HepG2 (cell line): ENCODE measurements around the gene DNAL4. TPM values are rescaled to one million over a fixed set of nuclear protein-coding genes. Genes with fewer than 3 reads are reported as not detected.

Experiments used
- ATAC-seq: fragments of 200-7000 bp; cut with Tn5 transposase; 3 replicates; pipeline ENCODE4 v1.9.1; 2020; ENCODE audit warnings: mild to moderate bottlenecking, moderate library complexity
- BruUV-seq: library from RNA; stranded (reverse); fragments of 400-500 nt; replicated peaks from 2 replicates; lab custom pipeline; 2021; lab: Mats Ljungman, UMichigan
- CTCF ChIA-PET: fragments of 300-600 bp; formaldehyde crosslinking; extraction: SDS; loops from one replicate; lab custom pipeline; 2021; ENCODE audit warnings: low total read pairs, inconsistent platforms, low intra/inter-chr PET ratio; lab: Yijun Ruan, JAX
- POLR2A ChIA-PET: fragments of 350-600 bp; sonication (Branson Sonifier 250); formaldehyde crosslinking; loops from one replicate; lab custom pipeline; 2020; ENCODE audit warnings: antibody characterized with exemption, inconsistent platforms; lab: Yijun Ruan, JAX
- DNase-seq: peaks from one replicate; pipeline ENCODE4 v3.0.0-alpha.2; 2015; ENCODE audit warnings: low spot score
- FAIRE-seq: peaks from 3 replicates; lab custom pipeline; 2011; peaks lifted over from hg19 to GRCh38; lab: Jason Lieb, UNC
- H2AFZ ChIP-seq: one replicate; pipeline ENCODE4 v1.6.1; 2011; ENCODE audit warnings: low read length, inconsistent platforms
- H3K27ac ChIP-seq: fragments of 300-600 bp; 3 replicates; pipeline ENCODE4 v1.8.0; 2011; ENCODE audit warnings: mixed run types, mild to moderate bottlenecking, mixed read lengths, low read length, inconsistent platforms; ENCODE audit not compliant: insufficient read depth; ENCODE audit errors: extremely low read length
- H3K27me3 ChIP-seq, 2 experiments: fragments of 200-600 bp in 1 of 2; 2 replicates in 1 of 2; 3 replicates in 1 of 2; pipeline versions ENCODE4 v1.6.0 to v1.8.0; 2011; ENCODE audit warnings: low read length in 2 of 2, mild to moderate bottlenecking in 2 of 2, moderate library complexity in 2 of 2, inconsistent platforms in 1 of 2; ENCODE audit not compliant: insufficient read depth in 2 of 2, control insufficient read depth in 1 of 2
- H3K36me3 ChIP-seq, 2 experiments: fragments of 200-600 bp in 1 of 2; replicated peaks in 1 of 2; 2 replicates in 1 of 2; 3 replicates in 1 of 2; pipeline versions ENCODE4 v1.5.1 to v1.8.0; 2011; ENCODE audit warnings: low read length in 2 of 2, inconsistent platforms in 1 of 2; ENCODE audit not compliant: insufficient read depth in 2 of 2, control insufficient read depth in 1 of 2
- H3K4me1 ChIP-seq: 2 replicates; pipeline ENCODE4 v1.5.1; 2012; ENCODE audit warnings: low read length, inconsistent platforms; ENCODE audit not compliant: insufficient read depth
- H3K4me2 ChIP-seq: 2 replicates; pipeline ENCODE4 v1.6.0; 2011; ENCODE audit warnings: low read depth, low read length, inconsistent platforms
- H3K4me3 ChIP-seq, 3 experiments: fragments of 200-600 bp in 1 of 3; sonication (generic), shearing (Covaris generic) in 1 of 3; replicated peaks in 1 of 3; 2 replicates each; pipeline ENCODE4 v1.5.1; 2011 to 2016; ENCODE audit warnings: low read length in 3 of 3, inconsistent platforms in 2 of 3, low read depth in 2 of 3, mild to moderate bottlenecking in 2 of 3, control low read depth in 1 of 3, mixed read lengths in 1 of 3; ENCODE audit not compliant: insufficient read depth in 1 of 3
- H3K79me2 ChIP-seq: one replicate; pipeline ENCODE4 v1.6.1; 2011; ENCODE audit warnings: low read length, inconsistent platforms; ENCODE audit not compliant: insufficient read depth
- H3K9ac ChIP-seq: 2 replicates; pipeline ENCODE4 v1.6.0; 2011; ENCODE audit warnings: mild to moderate bottlenecking, low read depth, low read length, inconsistent platforms; ENCODE audit not compliant: insufficient read depth
- H3K9me3 ChIP-seq: 2 replicates; pipeline ENCODE4 v1.5.1; 2012; ENCODE audit warnings: mild to moderate bottlenecking, low read length
- H4K20me1 ChIP-seq: 2 replicates; pipeline ENCODE4 v1.6.0; 2011; ENCODE audit warnings: inconsistent platforms, mild to moderate bottlenecking, low read length, moderate library complexity; ENCODE audit not compliant: insufficient read depth
- AGO1 ChIP-seq: fragments of 200-400 bp; formaldehyde crosslinking; IDR thresholded peaks from 2 replicates; pipeline ENCODE4 v1.6.1; 2017; ENCODE audit warnings: mild to moderate bottlenecking, low read depth, low read length, moderate library complexity; ENCODE audit not compliant: poor library complexity, severe bottlenecking
- AGO2 ChIP-seq: fragments of 200-400 bp; formaldehyde crosslinking; optimal IDR thresholded peaks from 2 replicates; pipeline ENCODE3; 2017; ENCODE audit warnings: mild to moderate bottlenecking, low read depth, low read length, moderate library complexity
- FOXJ3 ChIP-seq: sonication (generic); formaldehyde crosslinking; IDR thresholded peaks from 2 replicates; pipeline ENCODE4 v1.4.0; 2020; ENCODE audit warnings: missing genetic modification reagents, mild to moderate bottlenecking, borderline replicate concordance
- POLR2AphosphoS2 ChIP-seq: IDR thresholded peaks from 2 replicates; pipeline ENCODE4 v1.6.1; 2011; ENCODE audit warnings: low read depth, low read length, improper control_type of control experiment
- POLR2AphosphoS5 ChIP-seq: IDR thresholded peaks from 2 replicates; pipeline ENCODE4 v1.6.1; 2012; ENCODE audit warnings: low read depth, low read length
- SALL1 ChIP-seq: sonication (generic); formaldehyde crosslinking; IDR thresholded peaks from 2 replicates; pipeline ENCODE4 v1.8.0; 2022; ENCODE audit warnings: mild to moderate bottlenecking, missing genetic modification reagents
- ZNF10 ChIP-seq: sonication (generic); formaldehyde crosslinking; IDR thresholded peaks from 2 replicates; pipeline ENCODE4 v1.4.0; 2020; ENCODE audit warnings: mild to moderate bottlenecking, low read depth, missing genetic modification reagents, borderline replicate concordance
- ZNF235 ChIP-seq: sonication (generic); formaldehyde crosslinking; IDR thresholded peaks from 2 replicates; pipeline ENCODE4 v1.8.1; 2023; ENCODE audit warnings: mild to moderate bottlenecking, missing genetic modification reagents, borderline replicate concordance
- ZNF30 ChIP-seq: sonication (generic); formaldehyde crosslinking; IDR thresholded peaks from 2 replicates; pipeline ENCODE4 v1.5.0; 2020; ENCODE audit warnings: mild to moderate bottlenecking, missing genetic modification reagents
- ZNF460 ChIP-seq: sonication (generic); formaldehyde crosslinking; IDR thresholded peaks from 2 replicates; pipeline ENCODE4 v1.5.1; 2020; ENCODE audit warnings: missing genetic modification reagents, mild to moderate bottlenecking, borderline replicate concordance
- ZSCAN29 ChIP-seq: sonication (generic); formaldehyde crosslinking; conservative IDR thresholded peaks from 2 replicates; pipeline ENCODE4 v1.4.0; 2020; ENCODE audit warnings: mild to moderate bottlenecking, missing genetic modification reagents
- WGBS: methylation state at CpG from one replicate; pipeline ENCODE4 v1.1.6; 2017; ENCODE audit warnings: low lambda C conversion rate; 5-methylcytosine and 5-hydroxymethylcytosine counted together
- in situ Hi-C: cut with HindIII; loops from 2 replicates; pipeline ENCODE4 v1.10.0; 2017; ENCODE audit warnings: low pct_unique_long_range_greater_than_20kb; ENCODE audit not compliant: extremely low pct_ligation_motif_present
- intact Hi-C: fragments of 100-400 bp; cut with micrococcal nuclease; formaldehyde crosslinking; loops from one replicate; pipeline ENCODE4 v1.10.0; 2022; ENCODE audit not compliant: unreplicated experiment
- polyA plus RNA-seq, 8 experiments: library from polyadenylated mRNA; depleted of rRNA in 3 of 8; stranded (reverse) in 7 of 8; unstranded in 1 of 8; fragments of >200 nt; fragmentation: Illumina TruSeq in 4 of 8; extraction: Trizol in 4 of 8; gene quantifications; 2 replicates each; pipeline versions ENCODE4 v1.2.1 to v1.2.3, GENCODE V29; 2011 to 2016; ENCODE audit warnings: low read depth in 4 of 8, missing spikeins in 1 of 8, mixed read lengths in 1 of 8; ENCODE audit not compliant: insufficient read depth in 1 of 8
- total RNA-seq, 5 experiments: library from RNA; depleted of rRNA; stranded (reverse); fragments of >200 nt; fragmentation: Illumina TruSeq; extraction: Trizol; gene quantifications; 2 replicates each; pipeline ENCODE4 v1.2.3, GENCODE V29; 2016; ENCODE audit warnings: low read depth in 1 of 5
- TF ChIP-seq, protein P1 (sequence below): sonication (generic); formaldehyde crosslinking; IDR thresholded peaks from 2 replicates; pipeline ENCODE4 v1.4.0; 2020; ENCODE audit warnings: missing genetic modification reagents
- TF ChIP-seq, protein P2 (sequence below): sonication (generic); formaldehyde crosslinking; IDR thresholded peaks from 2 replicates; pipeline ENCODE4 v1.4.0; 2020; ENCODE audit warnings: low read depth, mild to moderate bottlenecking, missing genetic modification reagents

Gene DNAL4
- total and polyA plus RNA-seq, 2 of the 13 experiments (the other 11 are each of a cell fraction or from before 2014, with no cell fraction given), result 8.0 to 10.7 TPM

DNA sequence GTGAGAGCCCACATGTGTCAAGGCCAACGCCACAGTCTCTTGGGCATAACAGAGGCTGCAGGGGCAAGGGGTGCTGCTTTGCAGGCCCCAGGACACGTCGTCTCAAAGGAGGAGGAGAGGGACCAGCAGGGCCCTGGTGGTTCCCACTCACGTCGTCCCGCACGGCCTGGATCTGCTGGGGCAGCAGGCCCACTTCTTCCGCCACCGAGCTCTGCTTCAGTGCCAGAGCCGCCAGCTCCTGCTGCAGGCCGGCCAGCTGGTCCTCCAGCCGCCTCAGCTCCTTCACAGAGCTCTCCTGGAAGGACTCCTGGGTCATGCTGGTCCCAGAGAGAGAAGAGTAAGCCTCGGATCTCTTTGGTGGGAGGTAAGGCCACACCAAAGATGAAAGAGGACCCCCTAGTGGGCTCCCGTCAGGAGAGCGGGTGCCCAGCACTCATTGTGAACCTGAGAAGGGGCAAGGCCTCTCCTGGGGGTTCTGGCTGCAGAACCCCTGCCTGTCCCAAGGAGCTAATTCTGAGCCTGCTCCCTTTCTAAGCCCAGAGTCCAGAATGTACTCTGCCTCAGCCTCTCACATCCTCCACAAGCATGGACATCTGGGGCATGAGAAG is 53.7 kb downstream of the DNAL4 start:
- H4K20me1 ChIP-seq, result no peaks in the 10 kb centered on the region
- WGBS, result 99% methylated on average over 9 of the region's 15 CpGs
- in situ Hi-C loops, result no loop called here
- H3K36me3 ChIP-seq, result peaks cover 54 to 87% of the 10 kb centered on the region in 2 experiments
- ChIA-PET POLR2A (no interaction called here), CTCF (no interaction called here)
- no peaks in the 10 kb centered on the region for H3K9me3 ChIP-seq
- no peaks in the 10 kb centered on the region for H3K27me3 ChIP-seq
- DNase-seq (no peak), ATAC-seq (no peak), FAIRE-seq (no peak)
- intact Hi-C loops, result no loop called here
- no peak overlapping the region for H3K4me3 ChIP-seq
- H3K9ac ChIP-seq, result no peak overlapping the region
- no TSS peak for BruUV-seq
- H3K4me1 ChIP-seq, result peaks cover 9% of the 10 kb centered on the region
- H2AFZ ChIP-seq, result no peak overlapping the region
- H3K27ac ChIP-seq, result no peak overlapping the region
- TF ChIP-seq ZNF30 (CRISPR knock-in tag) (no peak), AGO2 (peak; percentile 49), SALL1 (CRISPR knock-in tag) (no peak), FOXJ3 (CRISPR knock-in tag) (no peak), ZSCAN29 (CRISPR knock-in tag) (no peak), AGO1 (peak; percentile 62), POLR2AphosphoS5 (no peak), ZNF460 (CRISPR knock-in tag) (no peak), POLR2AphosphoS2 (0 out of 2 replicates have a peak, but pooled peaks have one; percentile 19), ZNF235 (CRISPR knock-in tag) (no peak), ZNF10 (CRISPR knock-in tag) (no peak)
- TF ChIP-seq, protein P1, sequence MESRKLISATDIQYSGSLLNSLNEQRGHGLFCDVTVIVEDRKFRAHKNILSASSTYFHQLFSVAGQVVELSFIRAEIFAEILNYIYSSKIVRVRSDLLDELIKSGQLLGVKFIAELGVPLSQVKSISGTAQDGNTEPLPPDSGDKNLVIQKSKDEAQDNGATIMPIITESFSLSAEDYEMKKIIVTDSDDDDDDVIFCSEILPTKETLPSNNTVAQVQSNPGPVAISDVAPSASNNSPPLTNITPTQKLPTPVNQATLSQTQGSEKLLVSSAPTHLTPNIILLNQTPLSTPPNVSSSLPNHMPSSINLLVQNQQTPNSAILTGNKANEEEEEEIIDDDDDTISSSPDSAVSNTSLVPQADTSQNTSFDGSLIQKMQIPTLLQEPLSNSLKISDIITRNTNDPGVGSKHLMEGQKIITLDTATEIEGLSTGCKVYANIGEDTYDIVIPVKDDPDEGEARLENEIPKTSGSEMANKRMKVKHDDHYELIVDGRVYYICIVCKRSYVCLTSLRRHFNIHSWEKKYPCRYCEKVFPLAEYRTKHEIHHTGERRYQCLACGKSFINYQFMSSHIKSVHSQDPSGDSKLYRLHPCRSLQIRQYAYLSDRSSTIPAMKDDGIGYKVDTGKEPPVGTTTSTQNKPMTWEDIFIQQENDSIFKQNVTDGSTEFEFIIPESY, result no peak
- TF ChIP-seq, protein P2, sequence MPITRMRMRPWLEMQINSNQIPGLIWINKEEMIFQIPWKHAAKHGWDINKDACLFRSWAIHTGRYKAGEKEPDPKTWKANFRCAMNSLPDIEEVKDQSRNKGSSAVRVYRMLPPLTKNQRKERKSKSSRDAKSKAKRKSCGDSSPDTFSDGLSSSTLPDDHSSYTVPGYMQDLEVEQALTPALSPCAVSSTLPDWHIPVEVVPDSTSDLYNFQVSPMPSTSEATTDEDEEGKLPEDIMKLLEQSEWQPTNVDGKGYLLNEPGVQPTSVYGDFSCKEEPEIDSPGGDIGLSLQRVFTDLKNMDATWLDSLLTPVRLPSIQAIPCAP (CRISPR knock-in tag), result no peak
- H3K79me2 ChIP-seq, result no peaks in the 10 kb centered on the region
- no peak overlapping the region for H3K4me2 ChIP-seq
